Nephron progenitor cell (in vitro differentiated cells): ENCODE measurements around the gene C9orf43.
"Not testable (repeated sequence)": the region's sequence is repeated elsewhere in the genome, so short reads cannot be mapped to it uniquely, and the experiment has no call there.

Experiments
- DNase-seq: peaks from one replicate; pipeline ENCODE4 v3.0.0; 2021
- H3K27ac Mint-ChIP-seq: 2 replicates; pipeline ENCODE4 v1.8.0; 2021; ENCODE audit warnings: mild to moderate bottlenecking, moderate library complexity, mixed read lengths
- H3K27me3 Mint-ChIP-seq: 2 replicates; pipeline ENCODE4 v1.8.0; 2021; ENCODE audit warnings: mild to moderate bottlenecking, low read depth, mixed read lengths; ENCODE audit not compliant: poor library complexity
- H3K36me3 Mint-ChIP-seq: 2 replicates; pipeline ENCODE4 v1.8.0; 2021; ENCODE audit warnings: low read depth, mixed read lengths
- H3K4me1 Mint-ChIP-seq: 2 replicates; pipeline ENCODE4 v1.8.0; 2021; ENCODE audit warnings: mixed read lengths
- H3K4me3 Mint-ChIP-seq: 2 replicates; pipeline ENCODE4 v1.8.0; 2021; ENCODE audit warnings: mild to moderate bottlenecking, moderate library complexity, mixed read lengths
- H3K9me3 Mint-ChIP-seq: 2 replicates; pipeline ENCODE4 v1.8.0; 2021; ENCODE audit warnings: mild to moderate bottlenecking, moderate library complexity, mixed read lengths
- TF ChIP-seq, protein P1 (sequence below): fragments of 200-600 bp; sonication (generic); IDR thresholded peaks from 2 replicates; pipeline ENCODE4 v1.5.0; 2021; ENCODE audit warnings: antibody characterized with exemption

Gene C9orf43

DNA sequence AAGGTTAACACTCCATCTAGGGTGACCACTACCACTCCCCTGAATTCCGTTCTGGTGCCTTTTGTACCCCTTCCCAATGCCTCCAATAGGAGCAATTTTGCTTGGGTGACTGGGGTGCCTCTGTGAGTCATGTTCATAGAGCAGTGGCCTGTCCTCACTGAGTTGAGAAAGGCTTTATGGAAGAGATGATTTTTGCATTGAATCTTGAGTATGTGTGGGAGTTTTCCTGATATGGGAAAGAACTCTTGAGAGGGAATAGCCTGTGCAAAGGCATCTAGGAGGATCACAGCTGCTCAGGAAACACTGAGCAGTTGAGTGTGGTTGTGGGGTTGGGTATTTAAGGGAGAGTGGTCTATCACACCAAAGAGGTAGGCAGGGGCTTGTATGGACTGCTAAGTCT is 16.2 kb downstream of the C9orf43 start:
- peaks cover 11% of the 10 kb centered on the region for H3K4me1 Mint-ChIP-seq
- peaks cover 14% of the 10 kb centered on the region for H3K27me3 Mint-ChIP-seq
- no peaks in the 10 kb centered on the region for H3K9me3 Mint-ChIP-seq
- H3K27ac Mint-ChIP-seq: no peak overlapping the region
- H3K36me3 Mint-ChIP-seq: no peaks in the 10 kb centered on the region
- no peak for DNase-seq
- TF ChIP-seq, protein P1, sequence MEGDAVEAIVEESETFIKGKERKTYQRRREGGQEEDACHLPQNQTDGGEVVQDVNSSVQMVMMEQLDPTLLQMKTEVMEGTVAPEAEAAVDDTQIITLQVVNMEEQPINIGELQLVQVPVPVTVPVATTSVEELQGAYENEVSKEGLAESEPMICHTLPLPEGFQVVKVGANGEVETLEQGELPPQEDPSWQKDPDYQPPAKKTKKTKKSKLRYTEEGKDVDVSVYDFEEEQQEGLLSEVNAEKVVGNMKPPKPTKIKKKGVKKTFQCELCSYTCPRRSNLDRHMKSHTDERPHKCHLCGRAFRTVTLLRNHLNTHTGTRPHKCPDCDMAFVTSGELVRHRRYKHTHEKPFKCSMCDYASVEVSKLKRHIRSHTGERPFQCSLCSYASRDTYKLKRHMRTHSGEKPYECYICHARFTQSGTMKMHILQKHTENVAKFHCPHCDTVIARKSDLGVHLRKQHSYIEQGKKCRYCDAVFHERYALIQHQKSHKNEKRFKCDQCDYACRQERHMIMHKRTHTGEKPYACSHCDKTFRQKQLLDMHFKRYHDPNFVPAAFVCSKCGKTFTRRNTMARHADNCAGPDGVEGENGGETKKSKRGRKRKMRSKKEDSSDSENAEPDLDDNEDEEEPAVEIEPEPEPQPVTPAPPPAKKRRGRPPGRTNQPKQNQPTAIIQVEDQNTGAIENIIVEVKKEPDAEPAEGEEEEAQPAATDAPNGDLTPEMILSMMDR: no peak
- H3K4me3 Mint-ChIP-seq: no peak overlapping the region

DNA sequence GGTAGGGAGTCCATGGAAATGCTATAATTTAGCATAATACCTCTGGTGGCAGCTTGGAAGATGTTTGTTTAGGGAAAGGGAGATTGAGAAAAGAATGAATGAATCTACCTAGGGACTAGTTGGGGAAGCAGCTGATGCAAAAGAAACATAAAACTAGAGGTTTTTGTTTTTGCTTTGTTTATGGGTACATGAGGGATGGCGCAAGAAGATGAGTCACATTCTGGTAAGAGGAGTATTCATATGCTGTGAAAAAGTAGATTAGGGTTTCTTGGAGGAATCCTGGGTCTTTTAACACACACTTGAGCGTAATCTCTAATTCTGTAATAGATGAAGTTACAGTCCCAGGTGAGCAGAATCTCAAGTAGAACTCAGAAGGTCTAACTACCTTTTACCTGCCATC is 17.1 kb downstream of the C9orf43 start:
- peaks cover 17% of the 10 kb centered on the region for H3K27me3 Mint-ChIP-seq
- no peak overlapping the region for H3K4me3 Mint-ChIP-seq
- TF ChIP-seq, protein P1: no peak
- H3K4me1 Mint-ChIP-seq: peaks cover 11% of the 10 kb centered on the region
- no peaks in the 10 kb centered on the region for H3K36me3 Mint-ChIP-seq
- no peak for DNase-seq
- H3K27ac Mint-ChIP-seq: no peak overlapping the region
- no peaks in the 10 kb centered on the region for H3K9me3 Mint-ChIP-seq

DNA sequence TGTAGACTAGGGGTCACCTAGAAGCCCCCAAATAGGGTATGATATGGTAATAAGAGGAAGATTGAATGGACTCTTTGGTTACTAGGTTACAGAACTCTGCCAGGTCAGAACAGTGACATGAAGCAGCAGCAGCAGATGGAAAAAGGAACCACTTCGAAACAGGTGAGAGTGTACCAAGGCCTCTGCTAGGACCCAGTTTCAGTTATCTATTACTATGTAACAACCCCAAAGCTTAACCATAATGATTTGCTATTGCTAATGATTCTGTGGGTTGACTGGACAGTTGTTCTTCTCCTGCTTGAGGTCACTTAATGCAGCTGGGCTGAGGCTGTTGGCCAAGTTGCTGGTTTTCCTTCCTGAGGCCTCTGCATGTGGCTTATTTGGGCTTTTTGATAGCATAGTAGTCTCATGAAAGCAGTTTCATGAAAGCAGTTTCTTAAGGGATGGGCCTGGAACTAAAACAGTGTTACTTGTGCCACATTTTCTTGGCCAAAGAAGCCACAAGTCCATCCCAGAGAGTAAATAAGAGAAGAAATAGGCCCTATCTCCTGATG is 17.6 kb downstream of the C9orf43 start:
- H3K27me3 Mint-ChIP-seq: peaks cover 20% of the 10 kb centered on the region
- H3K9me3 Mint-ChIP-seq: no peaks in the 10 kb centered on the region
- no peak for DNase-seq
- no peak overlapping the region for H3K4me3 Mint-ChIP-seq
- H3K27ac Mint-ChIP-seq: no peak overlapping the region
- H3K36me3 Mint-ChIP-seq: no peaks in the 10 kb centered on the region
- TF ChIP-seq, protein P1: no peak
- peaks cover 11% of the 10 kb centered on the region for H3K4me1 Mint-ChIP-seq

GRCh38 chr9:113431191-113431590 is 20.6 kb downstream of the C9orf43 start:
- TF ChIP-seq, protein P1: no peak
- H3K36me3 Mint-ChIP-seq: no peaks in the 10 kb centered on the region
- H3K27me3 Mint-ChIP-seq: peaks cover 23% of the 10 kb centered on the region
- H3K4me3 Mint-ChIP-seq: no peak overlapping the region
- H3K27ac Mint-ChIP-seq: no peak overlapping the region
- no peaks in the 10 kb centered on the region for H3K4me1 Mint-ChIP-seq
- no peak for DNase-seq
- peaks cover 5% of the 10 kb centered on the region for H3K9me3 Mint-ChIP-seq

- no peak for DNase-seq
- Mint-ChIP-seq H3K4me3 (no peak overlapping the region), H3K9me3 (peaks cover 22% of the 10 kb centered on the region), H3K4me1 (no peaks in the 10 kb centered on the region), H3K36me3 (no peaks in the 10 kb centered on the region), H3K27me3 (peaks cover 17% of the 10 kb centered on the region), H3K27ac (no peak overlapping the region)
- TF ChIP-seq, protein P1: no peak
Measured at GRCh38 chr9:113436728-113437515, 26.4 kb downstream of the C9orf43 start.

- H3K27me3 Mint-ChIP-seq: peaks cover 14% of the 10 kb centered on the region
- not testable (repeated sequence) for DNase-seq, H3K4me3 Mint-ChIP-seq, H3K4me1 Mint-ChIP-seq, H3K27ac Mint-ChIP-seq, H3K36me3 Mint-ChIP-seq
- peaks cover 22% of the 10 kb centered on the region for H3K9me3 Mint-ChIP-seq
Measured at GRCh38 chr9:113437716-113438115, 27.2 kb downstream of the C9orf43 start.
